ENCODE results near the gene PRXL2B.

The PRXL2B gene

GRCh38 chr1:2560299-2561073, 26.1 kb upstream of the PRXL2B start:
- H4K8ac ChIP-seq (ENCODE audit: low read length) = no peak overlapping the region
- no peak overlapping the region for H3K4ac ChIP-seq (ENCODE audit: low read depth in 1 of 2, low read length in 2 of 2)
- DNase-seq = no peak
- H3K23ac ChIP-seq (ENCODE audit: low read length in 2 of 2) = no peak overlapping the region
- no peak overlapping the region for H2BK120ac ChIP-seq (ENCODE audit: low read depth, low read length)
- no peak overlapping the region for H2BK12ac ChIP-seq (ENCODE audit: low read length in 2 of 2)
- no peak overlapping the region for H3K14ac ChIP-seq (ENCODE audit: low read length in 2 of 2)
- peaks cover 27% of the 10 kb centered on the region for H3K4me1 ChIP-seq (ENCODE audit: control insufficient read depth, insufficient read depth, low read depth, low read length)
- H2AK5ac ChIP-seq (ENCODE audit: low read length, severe bottlenecking) = no peak overlapping the region
- no peaks in the 10 kb centered on the region for H3K9me3 ChIP-seq (ENCODE audit: control insufficient read depth, low read length)
- H3K36me3 ChIP-seq (ENCODE audit: control insufficient read depth in 1 of 2, insufficient read depth in 2 of 2, low read depth in 1 of 2, low read length in 2 of 2) = peaks cover 42 to 52% of the 10 kb centered on the region in 2 experiments
- peaks cover 14% of the 10 kb centered on the region for H3K79me1 ChIP-seq (replicated peaks; ENCODE audit: low read length, poor library complexity, severe bottlenecking)
- H3K27me3 ChIP-seq (ENCODE audit: control insufficient read depth in 1 of 2, insufficient read depth in 1 of 2, low read length in 2 of 2) = peaks cover 0 to 4% of the 10 kb centered on the region in 2 experiments
- H2BK5ac ChIP-seq (ENCODE audit: low read depth, low read length, poor library complexity, severe bottlenecking) = no peak overlapping the region
- no peak overlapping the region for H3K9ac ChIP-seq (ENCODE audit: low read length)
- no peak overlapping the region for H4K91ac ChIP-seq (ENCODE audit: low read length)
- peak overlapping the region; percentile 31 for H2BK15ac ChIP-seq (ENCODE audit: low read depth, poor library complexity, severe bottlenecking)
- H3K4me2 ChIP-seq (ENCODE audit: low read length, poor library complexity, severe bottlenecking) = no peak overlapping the region
- no peak overlapping the region for H3K27ac ChIP-seq (ENCODE audit: low read length, poor library complexity, severe bottlenecking)
- 79% methylated on average over 15 of the region's 15 CpGs for WGBS
- no peak overlapping the region for H3K4me3 ChIP-seq (ENCODE audit: insufficient read depth in 1 of 2, low read depth in 1 of 2, low read length in 2 of 2)
- H3K18ac ChIP-seq (ENCODE audit: low read depth in 1 of 2, low read length in 2 of 2) = no peak overlapping the region
- H2AFZ ChIP-seq (ENCODE audit: low read depth, low read length) = no peak overlapping the region

GRCh38 chr1:2561446-2561845, 25.1 kb upstream of the PRXL2B start:
- H3K4me2 ChIP-seq (ENCODE audit: low read length, poor library complexity, severe bottlenecking) = no peak overlapping the region
- 83% methylated on average over 11 of the region's 11 CpGs for WGBS

GRCh38 chr1:2561898-2562895, 24.4 kb upstream of the PRXL2B start:
- H3K18ac ChIP-seq (ENCODE audit: low read depth in 1 of 2, low read length in 2 of 2) = no peak overlapping the region
- peaks cover 10% of the 10 kb centered on the region for H3K79me1 ChIP-seq (replicated peaks; ENCODE audit: low read length, poor library complexity, severe bottlenecking)
- no peak for DNase-seq
- H4K8ac ChIP-seq (ENCODE audit: low read length) = no peak overlapping the region
- peaks cover 0 to 17% of the 10 kb centered on the region in 2 experiments for H3K27me3 ChIP-seq (ENCODE audit: control insufficient read depth in 1 of 2, insufficient read depth in 1 of 2, low read length in 2 of 2)
- H3K4me3 ChIP-seq (ENCODE audit: insufficient read depth in 1 of 2, low read depth in 1 of 2, low read length in 2 of 2) = no peak overlapping the region
- no peak overlapping the region for H3K4me2 ChIP-seq (ENCODE audit: low read length, poor library complexity, severe bottlenecking)
- H3K4ac ChIP-seq (ENCODE audit: low read depth in 1 of 2, low read length in 2 of 2) = no peak overlapping the region
- no peak overlapping the region for H2BK5ac ChIP-seq (ENCODE audit: low read depth, low read length, poor library complexity, severe bottlenecking)
- H2AFZ ChIP-seq (ENCODE audit: low read depth, low read length) = no peak overlapping the region
- H3K36me3 ChIP-seq (ENCODE audit: control insufficient read depth in 1 of 2, insufficient read depth in 2 of 2, low read depth in 1 of 2, low read length in 2 of 2) = peaks cover 42 to 52% of the 10 kb centered on the region in 2 experiments
- no peak overlapping the region for H2BK15ac ChIP-seq (ENCODE audit: low read depth, poor library complexity, severe bottlenecking)
- 84% methylated on average over 20 of the region's 24 CpGs for WGBS
- H3K23ac ChIP-seq (ENCODE audit: low read length in 2 of 2) = no peak overlapping the region
- H2AK5ac ChIP-seq (ENCODE audit: low read length, severe bottlenecking) = no peak overlapping the region
- H3K14ac ChIP-seq (ENCODE audit: low read length in 2 of 2) = no peak overlapping the region
- no peak overlapping the region for H4K91ac ChIP-seq (ENCODE audit: low read length)
- no peak overlapping the region for H3K27ac ChIP-seq (ENCODE audit: low read length, poor library complexity, severe bottlenecking)
- peaks cover 17% of the 10 kb centered on the region for H3K4me1 ChIP-seq (ENCODE audit: control insufficient read depth, insufficient read depth, low read depth, low read length)
- H2BK120ac ChIP-seq (ENCODE audit: low read depth, low read length) = no peak overlapping the region
- no peak overlapping the region for H3K9ac ChIP-seq (ENCODE audit: low read length)
- H2BK12ac ChIP-seq (ENCODE audit: low read length in 2 of 2) = no peak overlapping the region
- no peaks in the 10 kb centered on the region for H3K9me3 ChIP-seq (ENCODE audit: control insufficient read depth, low read length)

More at GRCh38 chr1:2561446-2561845, 25.1 kb upstream of the PRXL2B start:
- Histone ChIP-seq H2BK15ac (ENCODE audit: low read depth, poor library complexity, severe bottlenecking) (no peak overlapping the region), H2BK12ac (ENCODE audit: low read length in 2 of 2) (no peak overlapping the region), H4K91ac (ENCODE audit: low read length) (no peak overlapping the region), H3K9ac (ENCODE audit: low read length) (no peak overlapping the region), H3K4me3 (ENCODE audit: insufficient read depth in 1 of 2, low read depth in 1 of 2, low read length in 2 of 2) (no peak overlapping the region), H3K4me1 (ENCODE audit: control insufficient read depth, insufficient read depth, low read depth, low read length) (peaks cover 23% of the 10 kb centered on the region), H3K9me3 (ENCODE audit: control insufficient read depth, low read length) (no peaks in the 10 kb centered on the region), H3K4ac (ENCODE audit: low read depth in 1 of 2, low read length in 2 of 2) (no peak overlapping the region), H3K27ac (ENCODE audit: low read length, poor library complexity, severe bottlenecking) (no peak overlapping the region), H2AK5ac (ENCODE audit: low read length, severe bottlenecking) (no peak overlapping the region), H3K36me3 (ENCODE audit: control insufficient read depth in 1 of 2, insufficient read depth in 2 of 2, low read depth in 1 of 2, low read length in 2 of 2) (peaks cover 42 to 52% of the 10 kb centered on the region in 2 experiments), H3K18ac (ENCODE audit: low read depth in 1 of 2, low read length in 2 of 2) (no peak overlapping the region), H2AFZ (ENCODE audit: low read depth, low read length) (no peak overlapping the region), H4K8ac (ENCODE audit: low read length) (no peak overlapping the region), H3K14ac (ENCODE audit: low read length in 2 of 2) (no peak overlapping the region), H3K79me1 (replicated peaks; ENCODE audit: low read length, poor library complexity, severe bottlenecking) (peaks cover 14% of the 10 kb centered on the region), H3K23ac (ENCODE audit: low read length in 2 of 2) (no peak overlapping the region), H2BK5ac (ENCODE audit: low read depth, low read length, poor library complexity, severe bottlenecking) (no peak overlapping the region), H3K27me3 (ENCODE audit: control insufficient read depth in 1 of 2, insufficient read depth in 1 of 2, low read length in 2 of 2) (peaks cover 0 to 13% of the 10 kb centered on the region in 2 experiments), H2BK120ac (ENCODE audit: low read depth, low read length) (no peak overlapping the region)
- no peak for DNase-seq

- H3K4ac ChIP-seq (ENCODE audit: low read depth in 1 of 2, low read length in 2 of 2) = no peak overlapping the region
- H3K14ac ChIP-seq (ENCODE audit: low read length in 2 of 2) = no peak overlapping the region
- H4K91ac ChIP-seq (ENCODE audit: low read length) = no peak overlapping the region
- 85% methylated on average over 18 of the region's 18 CpGs for WGBS
- H3K23ac ChIP-seq (ENCODE audit: low read length in 2 of 2) = no peak overlapping the region
- H4K8ac ChIP-seq (ENCODE audit: low read length) = no peak overlapping the region
- no peak overlapping the region for H2BK15ac ChIP-seq (ENCODE audit: low read depth, poor library complexity, severe bottlenecking)
- H3K27me3 ChIP-seq (ENCODE audit: control insufficient read depth in 1 of 2, insufficient read depth in 1 of 2, low read length in 2 of 2) = peaks cover 0 to 21% of the 10 kb centered on the region in 2 experiments
- H3K4me3 ChIP-seq (ENCODE audit: insufficient read depth in 1 of 2, low read depth in 1 of 2, low read length in 2 of 2) = no peak overlapping the region
- no peak overlapping the region for H2BK12ac ChIP-seq (ENCODE audit: low read length in 2 of 2)
- peaks cover under 1% of the 10 kb centered on the region for H3K79me1 ChIP-seq (replicated peaks; ENCODE audit: low read length, poor library complexity, severe bottlenecking)
- no peak overlapping the region for H3K9ac ChIP-seq (ENCODE audit: low read length)
- no peak overlapping the region for H3K18ac ChIP-seq (ENCODE audit: low read depth in 1 of 2, low read length in 2 of 2)
- H2AFZ ChIP-seq (ENCODE audit: low read depth, low read length) = no peak overlapping the region
- DNase-seq = no peak
- H2BK120ac ChIP-seq (ENCODE audit: low read depth, low read length) = no peak overlapping the region
- no peaks in the 10 kb centered on the region for H3K9me3 ChIP-seq (ENCODE audit: control insufficient read depth, low read length)
- peaks cover 11% of the 10 kb centered on the region for H3K4me1 ChIP-seq (ENCODE audit: control insufficient read depth, insufficient read depth, low read depth, low read length)
- no peak overlapping the region for H3K27ac ChIP-seq (ENCODE audit: low read length, poor library complexity, severe bottlenecking)
- no peak overlapping the region for H2BK5ac ChIP-seq (ENCODE audit: low read depth, low read length, poor library complexity, severe bottlenecking)
- H2AK5ac ChIP-seq (ENCODE audit: low read length, severe bottlenecking) = no peak overlapping the region
- no peak overlapping the region for H3K4me2 ChIP-seq (ENCODE audit: low read length, poor library complexity, severe bottlenecking)
- peaks cover 41 to 44% of the 10 kb centered on the region in 2 experiments for H3K36me3 ChIP-seq (ENCODE audit: control insufficient read depth in 1 of 2, insufficient read depth in 2 of 2, low read depth in 1 of 2, low read length in 2 of 2)
Observed at GRCh38 chr1:2563205-2563604, 23.4 kb upstream of the PRXL2B start.

All from mesenchymal stem cell (in vitro differentiated cells and primary cell).